ENCODE data around the gene PPP1R1A. TPM values are rescaled to one million over a fixed set of nuclear protein-coding genes. Genes with fewer than 3 reads are reported as not detected.
A peak's percentile ranks its signal among the peaks of the same experiment; 100 is the strongest.

Gene PPP1R1A
- total RNA-seq, 1 donor from 2014 or later = not detected

- peaks cover 5% of the 10 kb centered on the region for H3K27me3 ChIP-seq (ENCODE audit: control insufficient read depth, insufficient read depth, low read length)
- DNase-seq (ENCODE audit: low read depth) (no peak), FAIRE-seq (no peak)
- H3K4me3 ChIP-seq (ENCODE audit: low read depth, low read length) = no peak overlapping the region
- TF ChIP-seq CTCF (IDR thresholded peaks at IDR 0.05; ENCODE audit: insufficient read depth, low read length, severe bottlenecking) = no peak
- no peaks in the 10 kb centered on the region for H3K36me3 ChIP-seq (ENCODE audit: control insufficient read depth, insufficient read depth, low read length)
Observed at GRCh38 chr12:54541751-54542290, 46.6 kb downstream of the PPP1R1A start.

GRCh38 chr12:54538136-54538700 is 50.2 kb downstream of the PPP1R1A start:
- Histone ChIP-seq H3K4me3 (ENCODE audit: low read depth, low read length) (no peak overlapping the region), H3K36me3 (ENCODE audit: control insufficient read depth, insufficient read depth, low read length) (no peaks in the 10 kb centered on the region), H3K27me3 (ENCODE audit: control insufficient read depth, insufficient read depth, low read length) (peaks cover 4% of the 10 kb centered on the region)
- FAIRE-seq = peak; percentile 13
- no peak for TF ChIP-seq CTCF (IDR thresholded peaks at IDR 0.05; ENCODE audit: insufficient read depth, low read length, severe bottlenecking)
- DNase-seq (ENCODE audit: low read depth) = no peak

GRCh38 chr12:54535474-54535873 is 53.0 kb downstream of the PPP1R1A start:
- Histone ChIP-seq H3K36me3 (ENCODE audit: control insufficient read depth, insufficient read depth, low read length) (no peaks in the 10 kb centered on the region), H3K27me3 (ENCODE audit: control insufficient read depth, insufficient read depth, low read length) (peaks cover 5% of the 10 kb centered on the region), H3K4me3 (ENCODE audit: low read depth, low read length) (no peak overlapping the region)
- no peak for DNase-seq (ENCODE audit: low read depth)
- no peak for TF ChIP-seq CTCF (IDR thresholded peaks at IDR 0.05; ENCODE audit: insufficient read depth, low read length, severe bottlenecking)
- no peak for FAIRE-seq

- peaks cover 12% of the 10 kb centered on the region for H3K27me3 ChIP-seq (ENCODE audit: control insufficient read depth, insufficient read depth, low read length)
- H3K4me3 ChIP-seq (ENCODE audit: low read depth, low read length) = no peak overlapping the region
- no peak for TF ChIP-seq CTCF (IDR thresholded peaks at IDR 0.05; ENCODE audit: insufficient read depth, low read length, severe bottlenecking)
- H3K36me3 ChIP-seq (ENCODE audit: control insufficient read depth, insufficient read depth, low read length) = no peaks in the 10 kb centered on the region
- FAIRE-seq (no peak), DNase-seq (ENCODE audit: low read depth) (no peak)
Observed at GRCh38 chr12:54529581-54529980, 58.9 kb downstream of the PPP1R1A start.

Other genes with a start within 250 kb of the PPP1R1A start
- gene GPR84, start 224.2 kb downstream of the PPP1R1A start, total RNA-seq = 0.13 TPM in 1 of 2 replicates, not detected in the other
- gene ZNF385A, start 203.9 kb downstream of the PPP1R1A start, total RNA-seq = 5.3 and 7.6 TPM in 2 replicates
- 53.5 and 98.5 TPM in 2 replicates for gene ITGA5, start 169.4 kb downstream of the PPP1R1A start, total RNA-seq
- gene GTSF1, start 115.1 kb downstream of the PPP1R1A start, total RNA-seq = not detected in 2 replicates
- gene NCKAP1L, start 90.9 kb downstream of the PPP1R1A start, total RNA-seq = not detected in 2 replicates
- not detected in 2 replicates for gene PDE1B, start 39.1 kb downstream of the PPP1R1A start, total RNA-seq
- gene LACRT, start 46.2 kb upstream of the PPP1R1A start, total RNA-seq = not detected in 2 replicates
- gene DCD, start 59.7 kb upstream of the PPP1R1A start, total RNA-seq = not detected in 2 replicates

Data from bronchial epithelial cell (primary cell).